GM19455 (cell line): ENCODE measurements around the gene PRKX.
"Not testable (repeated sequence)": the region's sequence is repeated elsewhere in the genome, so short reads cannot be mapped to it uniquely, and the experiment has no call there.

ENCODE experiments used
- ATAC-seq: cut with Tn5 transposase; IDR thresholded peaks from one replicate; pipeline ENCODE4 v1.9.1; 2021; ENCODE audit not compliant: unreplicated experiment

PRKX gene

DNA sequence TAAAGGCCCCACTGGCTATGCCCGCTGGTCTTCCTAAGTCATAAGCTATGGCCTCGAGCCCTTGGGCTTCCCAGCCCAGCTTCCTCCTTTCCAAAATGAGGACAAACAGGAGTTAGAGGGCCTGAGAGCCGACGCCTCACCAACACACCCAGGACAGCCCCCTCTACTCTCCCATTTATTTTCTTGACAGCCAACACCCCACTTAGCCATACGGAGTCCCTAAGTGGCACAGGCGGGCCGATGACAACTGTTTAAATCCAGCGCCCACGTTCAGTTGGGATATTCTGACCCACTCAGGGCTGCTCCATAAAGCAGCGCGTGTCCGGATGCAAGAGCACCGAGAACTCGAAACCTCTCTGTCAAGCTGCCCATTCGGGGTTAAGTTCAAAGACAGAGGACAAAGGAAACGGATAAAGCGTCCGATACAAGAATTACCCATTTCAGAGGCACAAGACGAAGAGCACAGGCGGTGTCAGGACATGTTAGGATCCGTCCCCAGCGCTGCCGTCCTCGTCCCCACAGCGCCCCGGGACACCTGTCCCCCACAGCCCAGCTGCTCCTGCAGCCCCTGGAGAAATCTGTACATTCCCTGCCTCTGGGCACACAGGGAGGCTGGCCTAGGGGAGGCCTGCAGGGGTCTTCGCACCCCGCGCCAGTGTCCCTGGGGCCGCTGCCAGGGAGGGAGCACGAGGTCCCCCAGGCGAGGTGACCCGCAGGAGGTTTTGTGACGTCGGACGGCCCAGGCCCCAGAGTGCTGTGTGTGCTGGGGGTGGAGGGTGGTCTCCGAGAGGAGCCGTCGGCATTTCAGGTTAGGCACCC lies 1.2 kb downstream of the PRKX start:
- peak; percentile 19 for ATAC-seq

DNA sequence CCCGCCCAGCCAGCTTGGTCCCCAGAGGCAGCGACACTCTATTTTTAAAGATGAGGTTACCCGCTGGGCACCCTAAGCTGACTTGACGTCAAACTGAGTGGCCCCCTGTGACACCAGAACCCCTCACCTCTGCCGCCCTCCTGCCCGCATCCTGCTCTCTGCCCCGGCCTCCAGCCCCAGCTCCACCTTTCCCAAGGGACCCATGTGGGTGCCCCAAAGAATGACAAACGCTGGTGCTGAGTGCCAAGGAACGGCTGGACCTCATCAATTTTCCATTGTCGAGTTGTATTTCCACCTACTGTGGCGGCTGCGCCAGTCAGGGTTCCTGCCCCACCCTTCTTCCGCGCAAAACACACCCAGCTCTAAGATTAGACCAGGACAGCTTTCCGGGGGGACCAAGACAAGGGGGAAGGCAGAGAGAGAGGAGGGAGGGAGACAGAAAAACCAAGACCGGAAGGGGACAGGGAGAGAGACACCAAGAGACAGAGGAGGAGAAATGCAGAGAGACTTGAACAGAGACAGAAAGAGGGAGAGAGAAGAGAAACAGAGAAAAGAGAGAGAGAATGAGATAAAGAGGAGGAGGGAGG lies 2.0 kb downstream of the PRKX start:
- ATAC-seq: no peak

DNA sequence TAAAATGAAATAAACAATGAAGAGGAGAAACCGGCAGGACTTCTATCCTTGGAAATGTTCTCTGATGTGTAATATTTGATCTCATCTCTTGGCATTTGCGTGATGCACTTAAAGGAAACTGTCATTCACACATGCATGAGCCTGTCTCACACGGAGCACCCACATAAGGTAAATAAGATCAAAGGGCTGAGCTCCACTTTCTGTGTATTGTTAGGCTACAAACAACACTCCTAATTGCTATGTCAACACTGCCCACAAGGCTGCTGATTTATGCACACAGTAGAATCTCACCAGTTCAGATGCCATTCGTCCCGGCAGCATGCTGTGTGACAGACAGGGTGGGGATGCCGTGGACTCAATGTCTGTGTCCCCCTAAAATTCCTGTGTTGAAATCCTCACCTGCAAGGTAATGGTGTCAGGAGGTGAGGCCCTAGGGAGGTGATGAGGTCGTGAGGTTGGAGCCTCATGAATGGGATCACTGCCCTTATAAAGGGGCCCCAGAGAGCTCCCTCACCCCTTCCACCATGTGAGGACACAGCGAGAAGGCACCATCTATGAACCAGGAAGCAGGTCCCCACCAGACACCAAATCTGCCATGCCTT lies 5.7 kb downstream of the PRKX start:
- not testable (repeated sequence) for ATAC-seq

DNA sequence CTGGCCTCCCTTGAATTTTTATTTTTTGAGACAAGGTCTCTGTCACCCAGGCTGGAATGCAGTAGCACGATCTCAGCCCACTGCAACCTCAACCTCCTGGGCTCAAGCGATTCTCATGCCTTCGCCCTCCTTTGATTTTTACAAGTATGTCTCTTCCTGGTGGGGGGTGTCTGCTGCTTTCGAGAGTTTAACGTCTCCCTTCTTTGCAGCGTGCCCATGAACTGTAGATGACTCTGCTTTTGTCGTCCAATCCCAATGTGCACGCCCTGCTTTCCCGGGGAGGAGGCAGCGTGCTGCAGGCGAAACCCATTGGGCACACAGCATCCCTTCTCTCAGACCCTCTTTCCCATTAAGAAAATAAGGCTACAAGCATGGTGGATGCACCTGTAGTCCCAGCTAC lies 7.0 kb downstream of the PRKX start:
- no peak for ATAC-seq

DNA sequence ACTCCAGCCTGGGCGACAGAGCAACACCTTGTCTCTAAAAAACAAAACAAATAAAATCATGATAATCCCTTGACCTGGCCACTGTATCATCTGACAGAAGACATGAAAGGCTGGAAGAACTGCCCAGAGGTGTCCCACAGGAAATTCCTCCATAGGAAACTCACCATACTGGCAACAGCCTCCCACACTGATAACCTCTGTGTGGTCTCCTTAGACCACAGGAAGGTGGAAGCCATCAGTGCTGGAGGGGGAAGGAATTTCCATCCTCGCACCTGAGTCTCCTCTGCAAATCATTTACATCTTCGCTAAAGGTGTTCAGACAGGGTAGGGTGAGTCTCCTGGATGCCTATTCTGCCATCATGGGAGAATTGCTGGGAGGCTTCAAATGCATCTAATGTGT lies 10.2 kb downstream of the PRKX start:
- not testable (repeated sequence) for ATAC-seq

DNA sequence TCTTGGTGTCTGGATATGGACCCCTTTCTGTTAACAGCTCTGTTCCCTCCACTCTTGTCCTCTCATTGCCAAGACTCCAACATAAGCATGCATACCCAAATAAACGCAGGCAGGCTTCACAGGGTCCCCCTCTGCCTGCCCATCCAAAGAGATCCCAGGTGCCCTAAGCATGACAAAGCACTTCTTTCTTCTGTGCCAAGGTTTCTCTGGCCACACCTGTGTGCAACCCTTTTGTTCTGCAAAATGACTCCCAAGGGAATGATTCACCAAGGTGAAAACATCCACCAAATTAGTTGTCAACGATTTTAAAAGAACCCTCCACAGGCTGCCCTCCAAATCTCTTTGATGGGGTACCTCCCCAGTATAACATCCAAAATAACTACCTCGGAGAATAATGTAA lies 11.4 kb downstream of the PRKX start:
- not testable (repeated sequence) for ATAC-seq

DNA sequence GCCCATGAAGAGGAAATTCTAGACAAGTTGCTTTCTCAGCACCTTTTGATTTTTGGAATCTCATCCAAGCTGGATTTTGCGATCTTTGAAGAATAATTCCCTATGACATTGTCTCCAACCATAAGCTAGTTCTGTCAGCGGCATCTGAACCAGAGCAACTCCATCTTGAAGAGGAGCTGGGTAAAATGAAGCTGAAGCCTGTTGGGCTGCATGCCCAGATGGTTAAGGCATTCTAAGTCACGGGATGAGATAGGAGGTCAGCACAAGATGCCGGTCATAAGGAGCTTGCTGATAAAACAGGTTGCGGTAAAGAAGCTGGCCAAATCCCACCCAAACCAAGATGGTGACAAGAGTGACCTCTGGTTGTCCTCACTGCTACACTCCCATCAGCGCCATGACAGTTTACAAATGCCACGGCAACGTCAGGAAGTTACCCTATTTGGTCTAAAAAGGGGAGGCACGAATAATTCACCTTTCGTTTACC lies 12.0 kb downstream of the PRKX start:
- ATAC-seq: not testable (repeated sequence)

DNA sequence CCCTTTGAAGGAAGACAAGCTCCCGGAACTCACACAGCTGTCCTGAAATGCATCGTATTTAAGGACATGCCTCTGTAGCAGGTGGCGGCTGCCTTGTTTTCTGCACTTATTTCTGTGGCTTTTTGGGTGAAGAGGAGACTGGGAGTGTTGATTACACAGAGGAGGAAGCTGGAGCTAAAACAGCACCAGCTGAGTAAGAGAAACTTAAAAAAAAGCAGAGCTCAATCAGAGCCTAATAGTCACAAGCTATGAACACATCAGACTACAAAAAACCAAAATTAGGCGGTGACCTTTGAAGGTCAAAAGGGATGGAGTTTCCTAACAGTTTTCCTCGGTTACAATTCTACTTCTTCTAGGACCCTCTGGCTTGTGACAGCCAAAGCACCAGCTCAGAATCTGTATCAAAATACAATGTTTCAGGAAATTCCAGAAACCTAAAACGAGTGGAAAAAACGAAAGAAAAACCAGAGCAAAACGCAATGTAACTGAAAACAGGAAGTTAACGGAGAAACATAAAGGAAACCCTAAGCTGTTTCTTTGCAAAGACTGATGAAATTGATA lies 13.5 kb downstream of the PRKX start:
- ATAC-seq: peak; percentile 55

DNA sequence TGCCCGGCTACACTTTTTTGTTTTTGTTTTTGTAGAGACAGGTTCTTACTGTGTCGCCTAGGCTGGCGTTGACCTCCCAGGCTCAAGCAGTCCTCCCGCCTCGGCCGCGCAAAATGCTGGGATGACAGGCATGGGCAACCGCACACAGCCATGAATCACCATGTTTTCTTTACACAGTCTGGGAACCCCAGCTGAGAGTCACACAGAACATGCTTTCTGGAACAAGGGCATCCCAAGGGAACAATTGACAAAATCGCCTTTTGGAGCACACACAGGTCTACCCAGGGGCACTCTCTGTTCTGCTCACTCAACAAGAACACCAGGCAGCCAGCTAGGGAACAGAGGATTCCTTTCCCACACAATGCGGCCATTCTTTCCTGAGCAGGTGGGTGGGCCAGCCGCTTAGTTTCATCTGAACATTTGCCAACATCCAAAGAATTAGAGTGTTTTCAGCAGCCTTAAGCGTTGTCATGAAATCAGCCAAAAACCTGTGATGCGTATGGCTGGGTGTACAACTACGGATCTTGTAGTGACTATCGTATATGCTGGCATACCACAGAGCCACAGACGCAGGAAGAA lies 15.7 kb downstream of the PRKX start:
- ATAC-seq: no peak

DNA sequence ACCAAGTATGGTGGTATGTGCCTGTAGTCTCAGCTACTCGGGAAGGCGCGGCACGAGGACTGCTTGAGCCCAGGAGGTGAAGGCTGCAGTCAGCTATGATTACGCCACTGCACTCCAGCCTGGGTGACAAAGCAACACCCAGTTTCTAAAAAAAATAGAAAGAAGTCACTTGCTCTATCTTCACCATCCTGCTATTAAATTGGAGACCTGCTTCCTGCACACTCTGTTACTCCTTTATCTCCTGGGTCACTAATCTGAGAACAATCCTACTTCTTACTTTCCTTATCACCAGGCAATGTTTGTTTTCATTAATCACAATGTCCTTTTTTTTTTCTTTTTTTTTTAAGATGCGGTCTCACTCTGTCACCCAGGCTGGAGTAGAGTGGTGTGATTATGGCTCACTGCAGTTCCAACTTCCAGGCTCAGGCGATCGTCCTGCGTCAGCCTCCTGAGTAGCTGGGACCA lies 16.2 kb downstream of the PRKX start:
- no peak for ATAC-seq

DNA sequence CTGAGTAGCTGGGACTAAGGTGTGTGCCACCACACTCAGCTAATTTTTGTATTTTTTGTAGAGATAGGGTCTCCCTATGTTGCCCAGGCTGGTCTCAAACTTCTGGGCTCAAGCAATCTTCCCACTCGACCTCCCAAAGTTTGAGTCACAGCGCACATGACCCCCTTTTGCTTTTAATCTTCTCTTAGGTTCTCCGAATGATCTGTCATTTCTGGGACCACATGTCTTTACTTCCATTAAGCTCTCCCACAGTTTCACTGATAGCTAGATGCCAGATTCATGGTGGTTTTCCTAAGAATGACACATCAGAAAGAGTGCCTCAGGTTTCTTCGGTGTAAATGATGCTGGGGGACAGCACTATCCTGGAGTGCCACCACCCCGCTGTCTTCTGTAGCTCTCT lies 17.9 kb downstream of the PRKX start:
- ATAC-seq: no peak

DNA sequence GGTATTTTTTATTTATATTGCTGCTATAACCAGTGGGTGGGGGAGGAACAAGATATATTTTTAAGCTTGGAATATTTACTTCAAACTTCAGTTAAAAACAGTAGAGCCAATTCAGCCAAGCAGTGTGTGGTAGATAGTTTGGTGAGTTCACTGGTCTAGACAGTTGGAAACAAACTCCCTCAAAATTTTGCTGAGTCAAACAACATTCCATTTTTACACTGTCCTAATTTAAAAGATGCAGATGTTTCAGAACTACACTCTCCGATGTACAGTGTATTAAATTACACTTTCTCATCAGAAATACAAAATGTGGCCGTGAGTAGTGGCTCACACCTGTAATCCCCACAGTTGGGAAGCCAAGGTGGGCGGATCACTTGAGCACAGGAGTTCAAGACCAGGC lies 23.3 kb downstream of the PRKX start:
- ATAC-seq: no peak

DNA sequence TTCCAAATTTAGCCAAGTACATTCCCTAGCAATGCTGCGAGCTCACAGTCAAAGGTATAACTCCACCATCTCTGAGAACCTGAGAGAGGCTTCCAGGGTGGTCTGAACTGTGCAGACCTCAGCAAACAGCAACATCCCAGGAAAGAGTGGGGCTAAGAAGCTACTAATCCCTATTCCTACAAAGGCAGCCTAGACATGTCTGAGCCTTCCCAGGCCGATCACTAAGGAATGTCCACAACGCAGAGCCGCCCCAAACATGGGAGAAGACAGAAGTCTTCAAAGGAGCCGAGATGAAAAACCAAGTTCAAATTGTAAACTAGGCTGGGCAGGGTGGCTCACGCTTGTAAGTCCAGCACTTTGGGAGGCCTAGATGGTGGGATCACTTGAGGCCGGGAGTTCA lies 30.2 kb downstream of the PRKX start:
- not testable (repeated sequence) for ATAC-seq

DNA sequence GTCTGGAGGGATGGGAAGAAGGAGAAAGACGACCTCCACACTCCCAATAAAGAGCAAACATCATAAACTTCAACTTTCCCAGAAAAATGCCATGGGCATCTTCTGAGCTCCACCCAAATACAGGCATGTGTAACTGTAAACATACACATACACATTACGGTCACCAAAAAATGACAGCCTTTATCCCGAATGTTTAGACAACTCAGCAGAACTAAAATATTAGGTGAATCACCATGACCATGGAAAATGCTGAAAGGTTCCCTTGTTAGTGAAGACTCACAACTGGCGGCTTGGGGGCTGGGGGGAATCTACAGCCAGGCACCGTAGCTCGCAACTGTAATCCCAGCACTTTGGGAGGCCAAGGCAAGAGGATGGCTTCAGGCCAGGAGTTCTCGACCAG lies 33.0 kb downstream of the PRKX start:
- ATAC-seq: no peak

DNA sequence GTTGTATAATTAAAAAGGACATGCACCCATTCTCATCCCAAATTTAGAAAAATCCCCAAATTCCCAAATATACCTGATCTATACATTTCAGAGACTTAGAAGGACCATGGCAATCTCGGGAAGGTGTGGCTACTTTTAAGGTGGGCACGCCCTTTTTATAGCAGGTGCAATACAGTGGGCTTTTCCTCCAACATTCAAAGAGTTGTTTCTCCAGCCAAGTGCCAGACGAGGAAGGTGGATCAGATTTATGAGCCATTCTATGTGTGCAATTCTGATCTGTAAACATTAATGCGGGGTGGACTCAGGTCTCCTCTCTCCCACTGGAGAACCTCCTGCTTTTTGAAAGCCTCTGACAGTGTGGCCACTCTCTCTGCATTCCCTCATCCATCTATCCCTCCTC lies 33.8 kb downstream of the PRKX start:
- no peak for ATAC-seq

DNA sequence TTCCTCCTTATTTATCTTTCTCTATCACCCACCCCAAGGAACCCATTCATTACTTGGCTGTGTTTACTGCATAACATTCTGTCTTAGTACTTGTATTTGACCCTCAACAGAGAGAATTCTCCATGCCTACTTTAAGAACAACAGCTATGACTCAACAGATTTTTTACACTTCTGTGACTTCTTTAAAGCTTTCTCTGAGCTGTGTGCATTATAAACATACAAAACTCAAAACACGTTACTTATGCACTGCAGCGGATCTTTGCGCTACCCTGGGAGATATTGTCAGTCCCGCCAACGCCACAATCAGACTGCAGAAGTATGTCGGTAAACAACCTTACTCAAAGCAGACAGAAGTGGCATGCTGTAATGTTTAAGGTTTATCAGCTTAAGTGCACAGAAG lies 35.1 kb downstream of the PRKX start:
- no peak for ATAC-seq

DNA sequence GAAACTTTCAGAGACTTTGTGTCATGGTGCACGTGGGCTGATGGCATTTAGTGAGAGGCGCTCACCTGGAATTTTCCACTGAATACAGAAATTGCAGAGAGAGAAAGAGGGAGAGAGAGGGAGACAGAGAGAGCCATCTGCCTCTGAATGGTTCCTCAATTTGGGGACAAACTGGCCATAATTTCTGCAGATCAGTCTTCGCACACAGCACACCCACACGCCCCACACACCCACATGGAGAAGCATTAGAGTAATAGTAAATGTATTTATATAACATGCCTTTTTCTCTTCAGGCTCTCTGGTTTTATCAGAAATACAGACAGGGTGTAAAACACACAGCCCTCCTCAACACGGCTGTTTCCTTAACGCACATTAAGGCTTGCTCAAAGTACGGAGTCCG lies 38.6 kb downstream of the PRKX start:
- no peak for ATAC-seq

DNA sequence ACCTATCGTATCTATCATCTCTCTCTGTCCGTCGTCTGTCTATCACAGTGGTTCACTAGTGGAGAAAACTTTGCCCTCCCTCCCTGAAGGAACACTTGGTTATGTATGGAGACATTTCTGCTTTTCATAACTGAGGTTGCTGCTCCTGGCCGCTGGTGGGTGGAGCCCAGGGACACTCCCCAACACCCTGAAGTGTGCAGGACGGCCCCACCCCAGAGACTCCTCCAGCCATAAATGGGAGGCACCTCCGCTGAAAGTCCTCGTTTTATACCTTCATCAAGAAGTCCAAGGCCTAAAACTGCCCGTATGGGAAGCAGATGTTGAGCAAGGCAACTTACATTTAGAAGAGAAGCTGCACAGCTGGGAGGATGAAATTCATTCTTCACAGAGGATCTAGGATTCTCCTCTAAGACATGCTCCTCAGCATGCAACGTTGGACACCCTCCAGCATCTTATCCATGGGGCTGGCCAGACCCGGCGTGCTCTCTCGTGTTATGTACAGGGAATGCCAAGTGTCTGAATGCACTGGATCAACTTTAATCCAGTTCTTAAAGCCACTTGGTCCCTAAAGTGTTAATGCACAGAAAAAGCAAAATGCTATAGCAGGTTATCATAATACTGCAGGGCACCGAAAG lies 43.5 kb downstream of the PRKX start:
- no peak for ATAC-seq

DNA sequence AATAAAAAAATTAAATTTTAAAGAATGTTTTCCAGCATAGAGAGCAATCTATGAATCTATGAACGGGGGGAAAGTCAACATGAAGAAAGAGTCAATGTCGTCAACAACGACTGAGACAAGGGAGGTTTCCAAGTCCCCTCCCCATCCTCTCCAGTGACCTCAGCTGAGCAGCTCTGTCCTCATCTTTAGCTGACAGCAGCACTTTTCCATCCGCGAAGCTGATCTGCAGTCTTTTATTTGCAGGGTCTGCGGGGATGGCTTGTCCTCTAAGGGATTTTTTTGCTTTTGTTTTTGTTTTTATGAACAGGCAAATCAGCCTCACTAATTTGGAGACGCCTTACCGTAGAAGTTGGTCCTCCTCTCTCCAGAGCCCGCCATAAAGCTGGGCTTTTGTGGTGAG lies 46.5 kb downstream of the PRKX start:
- ATAC-seq: no peak

DNA sequence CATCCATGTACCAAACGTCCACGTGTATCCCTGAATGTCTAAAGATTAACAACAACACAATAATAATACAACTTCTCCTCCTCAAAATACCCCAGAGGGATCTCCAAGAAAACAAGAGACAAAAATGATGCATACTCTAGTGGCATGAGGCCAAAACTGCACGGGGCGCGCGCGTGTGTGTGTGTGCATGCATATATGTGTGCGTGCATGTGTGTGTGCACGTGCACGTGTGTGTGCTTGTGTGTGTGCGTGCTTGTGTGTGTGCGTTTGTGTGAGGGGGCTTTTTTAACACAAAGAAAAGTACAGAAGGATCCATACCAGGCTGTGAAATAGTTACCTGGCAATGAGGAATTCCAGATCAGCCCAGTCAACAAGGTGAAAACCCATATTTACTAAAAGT lies 48.5 kb downstream of the PRKX start:
- no peak for ATAC-seq
